Measurements from ENCODE around the gene PGPEP1. TPM values are rescaled to one million over a fixed set of nuclear protein-coding genes. Genes with fewer than 3 reads are reported as not detected.

PGPEP1 gene
- total RNA-seq, 1 donor from 2014 or later, result 34.4 TPM

DNA sequence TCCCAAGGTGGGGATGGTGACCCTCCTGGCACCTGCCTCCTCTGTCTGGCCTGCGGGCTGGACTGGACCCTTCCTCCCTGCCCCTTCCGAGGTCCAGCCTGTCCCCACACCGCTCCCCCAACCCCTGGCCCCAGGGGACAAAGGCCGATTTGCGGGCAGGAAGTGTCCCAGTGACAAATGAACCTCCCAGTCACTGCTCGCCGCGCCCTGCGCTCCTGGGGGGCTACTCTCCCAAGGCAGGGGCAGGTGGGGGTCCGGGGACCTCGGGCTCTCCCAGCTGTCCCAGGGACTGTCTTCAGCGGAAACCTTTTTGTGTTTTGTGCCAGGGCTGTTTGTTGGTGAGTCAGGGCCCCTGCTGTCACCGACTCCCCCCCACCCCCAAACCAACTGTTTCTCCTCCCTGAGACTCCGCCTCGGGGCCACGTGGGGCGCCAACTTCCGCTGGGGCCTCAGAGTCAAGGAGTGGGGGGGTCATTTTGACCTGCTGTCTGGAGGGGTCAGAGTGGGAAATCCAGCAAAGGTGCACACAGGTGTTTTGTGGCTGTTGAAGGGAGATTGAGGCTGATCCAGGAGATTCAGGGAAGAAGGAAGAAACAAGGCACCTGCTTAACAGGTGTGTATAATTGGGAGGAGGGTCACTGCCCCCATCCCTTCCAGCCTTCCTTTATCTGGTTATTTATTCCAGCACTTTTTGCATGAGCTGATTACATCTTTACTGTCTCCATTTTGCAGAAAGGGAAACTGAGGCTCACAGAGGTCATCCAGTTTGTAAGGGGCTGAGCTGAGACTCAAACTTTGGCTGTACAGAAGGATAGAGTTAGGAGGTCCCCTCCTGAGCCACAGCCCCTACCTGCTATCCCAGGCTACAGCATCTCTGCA lies 831 bp downstream of the PGPEP1 start:
- Histone ChIP-seq H3K4me3 (ENCODE audit: low read depth, low read length) (peak overlapping the region; percentile 77), H3K27me3 (ENCODE audit: control insufficient read depth, insufficient read depth, low read length) (no peaks in the 10 kb centered on the region), H3K36me3 (ENCODE audit: control insufficient read depth, insufficient read depth, low read length) (no peaks in the 10 kb centered on the region)
- TF ChIP-seq, protein P1, sequence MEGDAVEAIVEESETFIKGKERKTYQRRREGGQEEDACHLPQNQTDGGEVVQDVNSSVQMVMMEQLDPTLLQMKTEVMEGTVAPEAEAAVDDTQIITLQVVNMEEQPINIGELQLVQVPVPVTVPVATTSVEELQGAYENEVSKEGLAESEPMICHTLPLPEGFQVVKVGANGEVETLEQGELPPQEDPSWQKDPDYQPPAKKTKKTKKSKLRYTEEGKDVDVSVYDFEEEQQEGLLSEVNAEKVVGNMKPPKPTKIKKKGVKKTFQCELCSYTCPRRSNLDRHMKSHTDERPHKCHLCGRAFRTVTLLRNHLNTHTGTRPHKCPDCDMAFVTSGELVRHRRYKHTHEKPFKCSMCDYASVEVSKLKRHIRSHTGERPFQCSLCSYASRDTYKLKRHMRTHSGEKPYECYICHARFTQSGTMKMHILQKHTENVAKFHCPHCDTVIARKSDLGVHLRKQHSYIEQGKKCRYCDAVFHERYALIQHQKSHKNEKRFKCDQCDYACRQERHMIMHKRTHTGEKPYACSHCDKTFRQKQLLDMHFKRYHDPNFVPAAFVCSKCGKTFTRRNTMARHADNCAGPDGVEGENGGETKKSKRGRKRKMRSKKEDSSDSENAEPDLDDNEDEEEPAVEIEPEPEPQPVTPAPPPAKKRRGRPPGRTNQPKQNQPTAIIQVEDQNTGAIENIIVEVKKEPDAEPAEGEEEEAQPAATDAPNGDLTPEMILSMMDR (IDR thresholded peaks at IDR 0.05; ENCODE audit: insufficient read depth, low read length, poor library complexity, severe bottlenecking), result no peak
- DNase-seq (ENCODE audit: low read depth), result no peak

GRCh38 chr19:18342090-18342632 lies 1.8 kb downstream of the PGPEP1 start:
- no peak for DNase-seq (ENCODE audit: low read depth)
- H3K27me3 ChIP-seq (ENCODE audit: control insufficient read depth, insufficient read depth, low read length), result no peaks in the 10 kb centered on the region
- TF ChIP-seq, protein P1 (IDR thresholded peaks at IDR 0.05; ENCODE audit: insufficient read depth, low read length, poor library complexity, severe bottlenecking), result no peak
- H3K4me3 ChIP-seq (ENCODE audit: low read depth, low read length), result no peak overlapping the region
- no peaks in the 10 kb centered on the region for H3K36me3 ChIP-seq (ENCODE audit: control insufficient read depth, insufficient read depth, low read length)

GRCh38 chr19:18344582-18344950 lies 4.2 kb downstream of the PGPEP1 start:
- TF ChIP-seq, protein P1 (IDR thresholded peaks at IDR 0.05; ENCODE audit: insufficient read depth, low read length, poor library complexity, severe bottlenecking), result no peak
- Histone ChIP-seq H3K27me3 (ENCODE audit: control insufficient read depth, insufficient read depth, low read length) (no peaks in the 10 kb centered on the region), H3K36me3 (ENCODE audit: control insufficient read depth, insufficient read depth, low read length) (no peaks in the 10 kb centered on the region), H3K4me3 (ENCODE audit: low read depth, low read length) (no peak overlapping the region)
- DNase-seq (ENCODE audit: low read depth), result no peak

- DNase-seq (ENCODE audit: low read depth), result no peak
- H3K36me3 ChIP-seq (ENCODE audit: control insufficient read depth, insufficient read depth, low read length), result no peaks in the 10 kb centered on the region
- H3K4me3 ChIP-seq (ENCODE audit: low read depth, low read length), result no peak overlapping the region
- TF ChIP-seq, protein P1 (IDR thresholded peaks at IDR 0.05; ENCODE audit: insufficient read depth, low read length, poor library complexity, severe bottlenecking), result no peak
- H3K27me3 ChIP-seq (ENCODE audit: control insufficient read depth, insufficient read depth, low read length), result no peaks in the 10 kb centered on the region
Observed at GRCh38 chr19:18345296-18345695, 4.9 kb downstream of the PGPEP1 start.

GRCh38 chr19:18346091-18346490 lies 5.7 kb downstream of the PGPEP1 start:
- TF ChIP-seq, protein P1 (IDR thresholded peaks at IDR 0.05; ENCODE audit: insufficient read depth, low read length, poor library complexity, severe bottlenecking), result no peak
- no peak for DNase-seq (ENCODE audit: low read depth)
- Histone ChIP-seq H3K36me3 (ENCODE audit: control insufficient read depth, insufficient read depth, low read length) (no peaks in the 10 kb centered on the region), H3K27me3 (ENCODE audit: control insufficient read depth, insufficient read depth, low read length) (no peaks in the 10 kb centered on the region), H3K4me3 (ENCODE audit: low read depth, low read length) (no peak overlapping the region)
